ENCODE data around the gene AK2. TPM values are rescaled to one million over a fixed set of nuclear protein-coding genes. Genes with fewer than 3 reads are reported as not detected.

The AK2 gene
- total RNA-seq, 2 experiments from 2014 or later: 181 to 193 TPM

DNA sequence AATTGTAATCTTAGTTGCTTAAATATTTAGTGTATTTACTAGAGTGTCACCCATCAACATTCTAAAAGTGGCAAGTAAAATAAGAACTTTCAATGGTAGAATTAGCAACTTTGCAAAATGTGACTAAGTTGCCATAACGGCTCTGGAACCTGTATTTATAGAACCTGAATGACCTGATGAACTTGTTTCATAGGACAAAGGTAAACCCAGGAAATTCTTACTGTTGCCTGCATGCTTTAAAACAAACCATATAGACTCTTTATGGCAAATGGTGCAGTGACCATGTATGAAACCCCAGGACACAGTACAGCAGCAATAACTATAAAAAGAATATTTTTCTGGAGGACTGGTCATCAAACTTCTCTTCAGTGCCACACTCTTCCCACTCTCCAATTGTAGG lies 22.9 kb downstream of the AK2 start:
- Mint-ChIP-seq H3K4me1 (peaks cover 7% of the 10 kb centered on the region), H3K4me3 (no peak overlapping the region), H3K27ac (no peak overlapping the region), H3K36me3 (ENCODE audit: low read depth) (peaks cover 48% of the 10 kb centered on the region), H3K27me3 (no peaks in the 10 kb centered on the region), H3K9me3 (no peaks in the 10 kb centered on the region)
- DNase-seq: no peak
- ChIA-PET CTCF (interaction anchor here (1.9 kb wide), 1 partner anchor 22 kb away, joined by 6 read pairs; no protein-coding TSS in a partner anchor), POLR2A (no interaction called here)

DNA sequence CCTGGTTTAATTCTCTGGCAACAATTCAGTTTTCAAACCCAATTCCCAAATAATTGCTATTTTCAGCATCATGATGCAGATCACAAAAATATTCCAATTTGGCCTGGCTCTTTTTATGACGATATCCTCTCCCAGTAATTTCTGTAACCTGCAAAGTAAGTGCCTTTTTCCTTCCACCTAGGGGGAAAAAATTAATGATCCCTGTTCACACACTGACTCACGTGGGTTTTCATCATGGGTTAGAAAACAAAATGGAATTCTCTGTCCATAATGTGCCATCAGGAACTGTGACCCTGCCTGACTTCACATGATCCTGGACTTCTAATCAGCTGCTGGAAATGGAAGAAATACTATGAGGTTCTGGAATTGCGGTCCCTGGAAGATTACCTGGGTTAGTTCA lies 24.5 kb downstream of the AK2 start:
- CTCF ChIA-PET: no interaction called here

DNA sequence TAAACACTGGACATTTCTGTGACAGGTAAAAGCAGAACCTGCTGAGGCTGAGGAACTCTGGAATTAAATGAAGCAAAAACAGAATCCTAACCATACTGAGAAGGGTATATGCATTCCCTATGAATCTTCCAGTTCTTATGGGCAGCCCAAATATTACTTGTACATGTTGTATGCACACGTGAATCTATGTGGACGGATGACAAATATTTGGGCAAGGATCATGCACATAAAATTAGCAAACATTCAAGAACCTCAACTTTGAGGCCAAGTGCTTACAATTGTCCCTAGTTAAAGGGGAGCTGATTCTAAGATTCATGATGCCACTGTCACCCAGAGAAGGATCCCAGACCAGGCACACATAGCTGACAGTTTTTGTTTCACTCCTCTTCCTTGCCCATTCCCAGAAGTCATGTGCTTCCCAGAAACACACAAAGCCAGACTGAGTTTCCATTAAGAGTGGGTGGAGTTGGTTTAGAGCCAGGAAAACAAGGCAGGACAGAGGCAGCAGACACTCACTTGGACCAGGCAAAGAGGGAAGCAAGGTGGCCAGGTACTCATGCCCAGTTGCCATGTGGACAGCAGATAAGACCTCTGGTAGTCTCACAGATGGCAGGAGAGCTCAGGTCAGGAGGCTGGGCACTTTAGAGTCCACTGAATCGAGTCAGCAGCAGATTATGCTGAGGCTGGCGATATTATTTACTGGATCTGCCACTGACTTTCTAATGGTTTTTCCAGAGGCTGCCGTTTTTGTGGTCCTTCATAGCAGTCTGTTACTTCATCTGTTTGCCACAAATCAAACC lies 25.6 kb downstream of the AK2 start:
- Mint-ChIP-seq H3K27ac (no peak overlapping the region), H3K4me3 (no peak overlapping the region), H3K4me1 (peaks cover 2% of the 10 kb centered on the region), H3K36me3 (ENCODE audit: low read depth) (peaks cover 52% of the 10 kb centered on the region), H3K27me3 (no peaks in the 10 kb centered on the region), H3K9me3 (no peaks in the 10 kb centered on the region)
- ChIA-PET CTCF (interaction anchor here (0.6 to 1.3 kb wide), 2 partner anchors 12 to 301 kb away, joined by 3 read pairs; no protein-coding TSS in a partner anchor), POLR2A (interaction anchor here (0.6 kb wide), 1 partner anchor 19 kb away, joined by 9 read pairs; no protein-coding TSS in a partner anchor)
- DNase-seq: no peak

More for the DNA sequence above, 24.5 kb downstream of the AK2 start:
- Mint-ChIP-seq H3K9me3 (no peaks in the 10 kb centered on the region), H3K4me1 (peaks cover 2% of the 10 kb centered on the region), H3K36me3 (ENCODE audit: low read depth) (peaks cover 49% of the 10 kb centered on the region), H3K27me3 (no peaks in the 10 kb centered on the region), H3K4me3 (no peak overlapping the region), H3K27ac (no peak overlapping the region)
- POLR2A ChIA-PET: interaction anchor here (0.6 kb wide), 1 partner anchor 18 kb away, joined by 9 read pairs; no protein-coding TSS in a partner anchor
- no peak for DNase-seq

DNA sequence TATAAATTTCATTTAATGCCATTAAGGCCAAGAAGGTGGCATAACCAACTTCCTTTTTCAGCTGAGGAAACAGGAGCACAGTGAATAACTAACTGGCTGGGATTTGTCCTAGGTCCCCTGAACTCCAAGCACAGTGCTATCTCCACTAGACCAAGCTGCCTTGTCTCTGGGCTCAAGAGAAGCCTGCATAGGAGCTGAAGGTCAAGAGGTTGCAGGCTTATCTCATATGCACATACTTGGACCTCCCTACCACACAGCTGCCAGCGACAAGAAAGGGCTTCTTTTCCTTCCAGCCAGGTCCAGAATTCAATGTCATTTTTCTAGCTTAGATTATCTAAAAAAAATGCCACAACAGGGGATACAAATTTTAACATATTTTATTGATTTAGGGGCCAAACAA lies 27.1 kb downstream of the AK2 start:
- H3K36me3 Mint-ChIP-seq (ENCODE audit: low read depth): peaks cover 52% of the 10 kb centered on the region
- no peaks in the 10 kb centered on the region for H3K27me3 Mint-ChIP-seq
- ChIA-PET POLR2A (no interaction called here), CTCF (interaction anchor here (0.9 to 5.9 kb wide), 2 partner anchors 12 to 17 kb away, joined by 3 to 30 read pairs; no protein-coding TSS in a partner anchor)
- no peak overlapping the region for H3K27ac Mint-ChIP-seq
- H3K9me3 Mint-ChIP-seq: no peaks in the 10 kb centered on the region
- peaks cover 2% of the 10 kb centered on the region for H3K4me1 Mint-ChIP-seq
- no peak overlapping the region for H3K4me3 Mint-ChIP-seq
- no peak for DNase-seq

DNA sequence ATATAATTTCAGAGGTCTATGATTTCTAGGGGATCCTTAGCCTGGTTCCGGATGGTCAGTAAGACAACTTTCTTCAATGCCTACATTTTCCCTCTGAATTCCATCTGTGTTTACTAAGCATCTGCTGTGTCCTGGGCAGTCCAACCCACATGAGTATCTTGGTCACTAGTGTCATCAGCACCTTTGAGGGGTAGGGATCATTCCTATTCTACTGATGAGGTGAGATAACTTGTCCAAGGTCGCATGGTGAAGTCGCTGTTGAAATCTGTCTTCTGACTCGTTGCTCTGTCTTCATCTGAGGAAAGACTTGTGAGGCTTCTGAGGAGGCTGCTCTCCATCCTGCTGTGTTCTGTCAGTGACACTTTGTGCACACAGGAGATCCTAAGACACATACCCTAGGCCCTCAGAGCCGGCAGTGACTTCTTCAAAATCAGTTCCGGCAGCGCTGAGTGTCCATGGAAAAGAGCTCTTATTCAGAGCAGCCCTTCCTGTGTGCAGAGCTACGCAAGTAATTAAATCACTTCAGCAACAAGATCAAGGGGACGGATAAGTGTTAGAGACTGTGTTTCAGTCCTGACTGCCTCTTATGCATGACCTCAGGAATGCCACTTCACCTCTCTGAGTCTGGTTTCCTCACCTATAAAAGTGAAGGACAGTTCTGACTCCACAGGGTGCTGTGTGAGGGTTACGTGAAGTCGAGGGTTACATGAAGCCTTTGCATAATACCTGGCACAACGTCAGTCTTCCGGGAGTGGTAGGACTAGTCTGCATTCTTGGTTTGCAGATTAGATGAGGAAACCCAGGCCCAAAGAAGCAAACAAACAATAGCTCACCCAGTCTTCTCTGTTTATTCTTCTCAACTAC lies 28.4 kb downstream of the AK2 start:
- Mint-ChIP-seq H3K27ac (no peak overlapping the region), H3K4me1 (peaks cover 2% of the 10 kb centered on the region), H3K9me3 (no peaks in the 10 kb centered on the region), H3K4me3 (no peak overlapping the region), H3K27me3 (no peaks in the 10 kb centered on the region), H3K36me3 (ENCODE audit: low read depth) (peaks cover 41% of the 10 kb centered on the region)
- ChIA-PET POLR2A (no interaction called here), CTCF (interaction anchor here (0.9 to 5.9 kb wide), 7 partner anchors 11 to 75 kb away, joined by 3 to 30 read pairs (median 4); no protein-coding TSS in a partner anchor)
- no peak for DNase-seq

GRCh38 chr1:33007190-33008050 lies 29.3 kb downstream of the AK2 start:
- H3K4me1 Mint-ChIP-seq: peaks cover 2% of the 10 kb centered on the region
- POLR2A ChIA-PET: interaction anchor here (0.6 kb wide), 1 partner anchor 13 kb away, joined by 3 read pairs; no protein-coding TSS in a partner anchor
- no peaks in the 10 kb centered on the region for H3K9me3 Mint-ChIP-seq
- CTCF ChIA-PET: interaction anchor here (0.5 to 5.9 kb wide), 14 partner anchors 10 to 120 kb away, joined by 3 to 30 read pairs (median 3); no protein-coding TSS in a partner anchor
- no peaks in the 10 kb centered on the region for H3K27me3 Mint-ChIP-seq
- no peak for DNase-seq
- H3K36me3 Mint-ChIP-seq (ENCODE audit: low read depth): peaks cover 34% of the 10 kb centered on the region
- H3K4me3 Mint-ChIP-seq: no peak overlapping the region
- no peak overlapping the region for H3K27ac Mint-ChIP-seq

DNA sequence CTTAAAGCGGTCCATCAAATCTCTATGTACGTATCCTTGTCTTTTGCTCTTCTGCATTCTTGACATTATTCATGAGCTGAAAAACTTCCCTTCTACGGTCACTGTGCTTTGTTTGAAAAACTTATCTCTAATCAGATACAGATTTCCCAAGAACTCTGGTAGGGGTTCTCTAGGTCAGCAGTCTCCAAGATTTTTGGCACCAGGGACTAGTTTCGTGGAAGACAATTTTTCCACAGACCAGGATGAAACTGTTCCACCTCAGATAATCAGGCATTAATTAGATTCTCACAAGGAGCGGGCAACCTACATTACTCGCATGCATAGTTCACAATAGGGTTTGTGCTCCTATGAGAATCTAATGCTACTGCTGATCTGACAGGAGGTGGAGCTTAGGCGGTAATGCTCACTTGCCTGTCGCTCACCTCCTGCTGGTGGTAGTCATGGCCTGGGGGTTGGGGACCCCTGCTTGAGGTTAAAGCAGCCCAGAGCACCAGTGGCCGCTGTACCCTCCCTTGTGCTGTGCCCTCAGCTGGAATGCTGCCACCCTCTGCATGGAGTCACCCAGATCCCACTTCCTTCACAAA lies 30.8 kb downstream of the AK2 start:
- H3K36me3 Mint-ChIP-seq (ENCODE audit: low read depth): peaks cover 19% of the 10 kb centered on the region
- no peaks in the 10 kb centered on the region for H3K9me3 Mint-ChIP-seq
- no peaks in the 10 kb centered on the region for H3K4me1 Mint-ChIP-seq
- no peak overlapping the region for H3K27ac Mint-ChIP-seq
- ChIA-PET CTCF (interaction anchor here (0.5 to 5.9 kb wide), 6 partner anchors 8 to 69 kb away, joined by 3 to 30 read pairs (median 4); no protein-coding TSS in a partner anchor), POLR2A (no interaction called here)
- no peak for DNase-seq
- H3K4me3 Mint-ChIP-seq: no peak overlapping the region
- H3K27me3 Mint-ChIP-seq: no peaks in the 10 kb centered on the region

- Mint-ChIP-seq H3K4me1 (no peaks in the 10 kb centered on the region), H3K4me3 (no peak overlapping the region), H3K9me3 (no peaks in the 10 kb centered on the region), H3K27ac (no peak overlapping the region), H3K27me3 (no peaks in the 10 kb centered on the region), H3K36me3 (ENCODE audit: low read depth) (peaks cover 18% of the 10 kb centered on the region)
- ChIA-PET CTCF (interaction anchor here (0.5 to 5.9 kb wide), 7 partner anchors 8 to 70 kb away, joined by 3 to 30 read pairs (median 3); no protein-coding TSS in a partner anchor), POLR2A (no interaction called here)
- DNase-seq: no peak
These were observed 31.4 kb downstream of the AK2 start for GRCh38 chr1:33005117-33005837.

- no peak overlapping the region for H3K4me3 Mint-ChIP-seq
These were observed 32.1 kb downstream of the AK2 start for GRCh38 chr1:33004613-33005012.

DNA sequence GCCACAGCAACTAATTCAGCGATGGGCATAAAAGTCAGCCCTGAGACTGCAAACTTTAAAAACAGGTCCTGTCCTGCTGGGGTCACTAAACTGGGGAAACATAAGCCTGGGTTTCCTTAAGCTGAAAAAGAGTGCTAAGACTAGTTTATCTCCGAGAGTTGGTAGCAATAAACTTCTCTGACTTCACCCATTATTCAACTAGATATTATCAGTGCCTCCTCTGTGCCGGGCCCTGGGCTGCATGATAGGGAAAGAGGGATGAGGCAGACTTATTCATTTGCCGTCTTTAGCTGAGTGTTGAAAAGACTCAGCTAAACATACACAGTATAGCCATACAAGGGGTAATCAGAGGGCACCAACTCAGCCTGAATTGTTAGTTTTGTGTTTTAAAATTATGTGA lies 33.0 kb downstream of the AK2 start:
- CTCF ChIA-PET: no interaction called here
- Mint-ChIP-seq H3K27me3 (no peaks in the 10 kb centered on the region), H3K4me3 (no peak overlapping the region), H3K9me3 (no peaks in the 10 kb centered on the region), H3K36me3 (ENCODE audit: low read depth) (peaks cover 15% of the 10 kb centered on the region), H3K4me1 (no peaks in the 10 kb centered on the region), H3K27ac (no peak overlapping the region)
- POLR2A ChIA-PET: no interaction called here
- DNase-seq: no peak

More at GRCh38 chr1:33004613-33005012, 32.1 kb downstream of the AK2 start:
- Mint-ChIP-seq H3K36me3 (ENCODE audit: low read depth) (peaks cover 18% of the 10 kb centered on the region), H3K4me1 (no peaks in the 10 kb centered on the region), H3K27me3 (no peaks in the 10 kb centered on the region), H3K9me3 (no peaks in the 10 kb centered on the region), H3K27ac (no peak overlapping the region)
- no peak for DNase-seq
- CTCF ChIA-PET: interaction anchor here (1.0 to 5.9 kb wide), 2 partner anchors 7 to 12 kb away, joined by 3 to 30 read pairs; no protein-coding TSS in a partner anchor
- POLR2A ChIA-PET: no interaction called here

DNA sequence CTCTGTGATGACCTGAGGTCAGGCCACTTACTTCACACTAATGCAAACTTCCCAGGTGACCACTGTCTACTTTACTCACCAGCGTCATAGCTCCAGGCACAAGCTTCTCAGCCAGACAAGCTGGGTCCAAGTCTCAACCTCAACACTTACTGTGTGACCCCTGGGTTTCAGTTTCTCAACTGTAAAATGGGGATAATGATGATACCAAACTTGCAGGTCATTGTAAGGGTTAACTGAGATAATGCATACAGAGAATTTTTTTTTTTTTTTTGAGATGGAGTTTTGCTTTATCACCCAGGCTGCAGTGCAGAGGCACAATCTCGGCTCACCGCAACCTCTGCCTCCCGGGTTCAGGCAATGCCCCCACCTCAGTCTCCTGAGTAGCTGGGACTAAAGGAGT lies 34.7 kb downstream of the AK2 start:
- DNase-seq: no peak
- peaks cover 6% of the 10 kb centered on the region for H3K36me3 Mint-ChIP-seq (ENCODE audit: low read depth)
- peaks cover 13% of the 10 kb centered on the region for H3K4me1 Mint-ChIP-seq
- H3K27me3 Mint-ChIP-seq: no peaks in the 10 kb centered on the region
- ChIA-PET CTCF (interaction anchor here (0.6 to 1.7 kb wide), 5 partner anchors 10 to 820 kb away, joined by 3 to 9 read pairs (median 3); no protein-coding TSS in a partner anchor), POLR2A (no interaction called here)
- no peak overlapping the region for H3K4me3 Mint-ChIP-seq
- H3K27ac Mint-ChIP-seq: no peak overlapping the region
- H3K9me3 Mint-ChIP-seq: no peaks in the 10 kb centered on the region

Data from activated CD4-positive, alpha-beta T cell treated with anti-CD3 and anti-CD28 coated beads, Interleukin-2, amount 10 ng/mL, durations not matched to agents 7 days and 5 days (primary cell).